Skeletal muscle satellite cell (primary cell): ENCODE data around the gene MALL.
"Not testable (repeated sequence)": the region's sequence is repeated elsewhere in the genome, so short reads cannot be mapped to it uniquely, and the experiment has no call there.

ENCODE experiments used
- H3K27me3 ChIP-seq: 2 replicates; pipeline ENCODE4 v1.7.0; 2013; ENCODE audit warnings: low read length; ENCODE audit not compliant: control insufficient read depth, insufficient read depth
- H3K36me3 ChIP-seq: 2 replicates; pipeline ENCODE4 v1.7.0; 2013; ENCODE audit warnings: mild to moderate bottlenecking, control low read depth, low read length; ENCODE audit not compliant: insufficient read depth
- H3K4me1 ChIP-seq: 2 replicates; pipeline ENCODE4 v1.7.0; 2013; ENCODE audit warnings: low read length; ENCODE audit not compliant: control insufficient read depth, insufficient read depth
- H3K4me2 ChIP-seq: 2 replicates; pipeline ENCODE4 v1.7.0; 2013; ENCODE audit warnings: mild to moderate bottlenecking, low read length
- H3K4me3 ChIP-seq: 2 replicates; pipeline ENCODE4 v1.7.0; 2013; ENCODE audit warnings: low read length
- H3K9ac ChIP-seq: 2 replicates; pipeline ENCODE4 v1.7.0; 2013; ENCODE audit warnings: mild to moderate bottlenecking, low read depth, low read length, moderate library complexity
- H3K9me3 ChIP-seq: replicated peaks from 2 replicates; pipeline ENCODE4 v1.7.0; 2013; ENCODE audit warnings: mild to moderate bottlenecking, control low read depth, low read length

Gene MALL

GRCh38 chr2:110090164-110090563 is 25.5 kb downstream of the MALL start:
- H3K9ac ChIP-seq, H3K27me3 ChIP-seq, H3K4me2 ChIP-seq, H3K4me1 ChIP-seq, H3K9me3 ChIP-seq, H3K4me3 ChIP-seq, H3K36me3 ChIP-seq: not testable (repeated sequence)

DNA sequence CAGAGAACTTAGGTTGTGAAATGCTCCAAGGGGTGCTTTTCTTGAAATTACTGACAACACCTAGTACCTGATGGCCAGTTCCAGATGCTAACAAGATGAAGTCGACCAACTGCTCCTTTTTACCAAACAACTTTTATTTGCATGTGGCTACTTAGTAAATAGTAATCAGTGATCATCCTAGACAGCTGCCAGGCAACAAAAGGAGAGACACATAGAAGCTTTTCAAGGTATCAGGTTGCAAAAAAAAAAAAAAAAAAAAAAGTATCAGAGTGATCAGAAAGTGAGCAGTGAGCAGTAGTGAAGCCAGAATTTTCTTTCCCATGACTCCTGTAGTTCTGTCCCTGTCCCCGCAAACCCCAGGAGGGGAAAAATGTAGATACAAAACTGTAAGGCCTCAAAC is 31.9 kb downstream of the MALL start:
- not testable (repeated sequence) for H3K9me3 ChIP-seq, H3K36me3 ChIP-seq, H3K4me1 ChIP-seq, H3K4me3 ChIP-seq, H3K4me2 ChIP-seq, H3K27me3 ChIP-seq, H3K9ac ChIP-seq

- not testable (repeated sequence) for H3K4me2 ChIP-seq, H3K9ac ChIP-seq, H3K9me3 ChIP-seq, H3K27me3 ChIP-seq, H3K4me1 ChIP-seq, H3K36me3 ChIP-seq, H3K4me3 ChIP-seq
These were observed 32.5 kb downstream of the MALL start for GRCh38 chr2:110083162-110083561.

GRCh38 chr2:110078104-110078503 is 37.5 kb downstream of the MALL start:
- H3K9me3 ChIP-seq, H3K36me3 ChIP-seq, H3K4me3 ChIP-seq, H3K4me1 ChIP-seq, H3K4me2 ChIP-seq, H3K27me3 ChIP-seq, H3K9ac ChIP-seq: not testable (repeated sequence)

GRCh38 chr2:110075896-110076295 is 39.7 kb downstream of the MALL start:
- H3K27me3 ChIP-seq, H3K9me3 ChIP-seq, H3K4me3 ChIP-seq, H3K36me3 ChIP-seq, H3K9ac ChIP-seq, H3K4me1 ChIP-seq, H3K4me2 ChIP-seq: not testable (repeated sequence)

GRCh38 chr2:110069869-110070268 is 45.8 kb downstream of the MALL start:
- not testable (repeated sequence) for H3K9ac ChIP-seq, H3K27me3 ChIP-seq, H3K4me2 ChIP-seq, H3K36me3 ChIP-seq, H3K4me1 ChIP-seq, H3K4me3 ChIP-seq, H3K9me3 ChIP-seq

DNA sequence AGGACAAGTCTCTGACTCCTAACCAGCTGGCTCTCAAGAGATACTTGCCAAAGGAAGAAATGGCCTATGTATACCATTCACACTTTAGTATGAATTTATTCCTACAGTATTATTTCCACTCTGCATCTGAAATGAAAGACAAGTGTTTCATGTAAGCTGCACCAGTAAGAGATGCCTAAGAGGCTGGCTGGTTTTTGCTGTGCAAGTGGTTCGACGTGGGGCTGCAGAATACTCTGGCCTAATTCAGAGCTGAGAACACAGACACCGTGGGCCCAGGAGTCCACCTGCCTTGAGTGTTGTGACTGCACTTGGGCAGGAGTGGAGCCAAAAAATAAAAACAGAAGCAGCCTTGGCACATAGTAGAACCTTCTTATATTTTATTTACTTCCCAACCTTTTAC is 47.5 kb downstream of the MALL start:
- H3K27me3 ChIP-seq, H3K9ac ChIP-seq, H3K4me2 ChIP-seq, H3K36me3 ChIP-seq, H3K9me3 ChIP-seq, H3K4me1 ChIP-seq, H3K4me3 ChIP-seq: not testable (repeated sequence)

DNA sequence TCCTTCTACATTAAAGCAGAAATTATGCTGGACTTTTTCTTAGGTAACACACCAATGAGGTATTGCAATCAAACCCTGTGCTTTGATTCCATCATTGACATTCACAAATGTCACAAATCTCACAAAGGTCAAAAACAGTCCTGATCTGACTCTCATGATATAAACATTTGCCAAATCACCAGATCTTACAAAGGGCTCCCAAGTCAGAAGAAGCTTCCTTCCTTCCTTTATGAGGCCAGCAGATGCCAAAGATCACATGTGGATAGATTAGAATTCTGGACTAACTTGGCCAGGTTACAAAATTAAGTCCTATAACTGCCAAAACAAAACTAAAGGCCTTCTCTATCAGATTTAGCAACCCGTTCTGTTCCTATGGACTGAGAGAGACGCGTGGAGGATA is 53.3 kb downstream of the MALL start:
- H3K27me3 ChIP-seq, H3K36me3 ChIP-seq, H3K4me1 ChIP-seq, H3K4me2 ChIP-seq, H3K9me3 ChIP-seq, H3K9ac ChIP-seq, H3K4me3 ChIP-seq: not testable (repeated sequence)

DNA sequence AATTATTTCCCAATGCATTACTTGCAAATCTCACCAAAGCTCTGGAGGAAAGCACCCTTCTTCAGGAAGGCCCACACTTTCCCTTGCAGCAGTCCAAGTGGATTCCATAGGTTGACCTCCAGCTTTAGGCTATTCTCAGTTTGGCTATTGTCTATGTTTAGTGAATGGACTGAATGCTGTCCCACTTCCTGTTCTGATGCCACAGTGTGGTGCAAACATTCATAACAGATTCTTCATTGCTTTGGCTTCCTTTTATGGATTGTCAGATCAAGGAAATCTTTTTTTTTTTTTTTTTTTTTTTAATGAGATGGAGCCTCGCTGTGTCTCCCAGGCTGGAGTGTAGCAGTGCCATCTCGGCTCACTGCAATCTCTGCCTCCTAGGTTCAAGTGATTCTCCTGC is 55.1 kb downstream of the MALL start:
- H3K4me1 ChIP-seq, H3K9me3 ChIP-seq, H3K27me3 ChIP-seq, H3K36me3 ChIP-seq, H3K9ac ChIP-seq, H3K4me3 ChIP-seq, H3K4me2 ChIP-seq: not testable (repeated sequence)

DNA sequence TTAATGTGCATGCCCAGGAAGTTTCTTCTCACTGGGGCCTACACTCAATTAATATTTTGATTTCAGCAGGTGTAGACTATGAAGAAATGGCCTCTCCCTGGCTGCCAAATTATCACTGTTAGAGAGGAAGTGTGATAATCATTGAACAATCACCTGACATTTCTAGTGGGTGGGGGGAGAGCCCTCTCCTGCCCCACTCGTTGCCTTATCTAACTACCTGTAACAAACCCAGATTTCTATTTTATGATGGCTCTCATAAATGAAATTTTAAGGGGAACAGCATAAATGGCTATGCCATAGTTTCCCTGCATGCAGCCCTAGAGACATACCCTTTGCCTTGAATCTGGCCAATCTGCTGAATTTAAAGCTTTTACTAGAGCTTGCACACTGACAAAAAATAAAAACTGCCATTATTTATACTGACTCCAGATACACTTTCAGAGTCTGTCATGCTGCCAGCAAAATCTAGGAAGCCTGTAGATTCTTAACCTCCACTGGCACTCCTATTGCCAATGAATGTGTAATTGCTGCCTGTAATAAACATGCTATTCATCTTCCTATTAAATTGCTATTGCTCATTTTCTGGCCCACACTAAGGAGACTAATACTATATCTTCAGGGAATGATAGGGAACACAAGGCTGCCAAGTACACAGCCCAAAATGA is 55.8 kb downstream of the MALL start:
- H3K4me2 ChIP-seq, H3K9ac ChIP-seq, H3K4me3 ChIP-seq: not testable (repeated sequence)

DNA sequence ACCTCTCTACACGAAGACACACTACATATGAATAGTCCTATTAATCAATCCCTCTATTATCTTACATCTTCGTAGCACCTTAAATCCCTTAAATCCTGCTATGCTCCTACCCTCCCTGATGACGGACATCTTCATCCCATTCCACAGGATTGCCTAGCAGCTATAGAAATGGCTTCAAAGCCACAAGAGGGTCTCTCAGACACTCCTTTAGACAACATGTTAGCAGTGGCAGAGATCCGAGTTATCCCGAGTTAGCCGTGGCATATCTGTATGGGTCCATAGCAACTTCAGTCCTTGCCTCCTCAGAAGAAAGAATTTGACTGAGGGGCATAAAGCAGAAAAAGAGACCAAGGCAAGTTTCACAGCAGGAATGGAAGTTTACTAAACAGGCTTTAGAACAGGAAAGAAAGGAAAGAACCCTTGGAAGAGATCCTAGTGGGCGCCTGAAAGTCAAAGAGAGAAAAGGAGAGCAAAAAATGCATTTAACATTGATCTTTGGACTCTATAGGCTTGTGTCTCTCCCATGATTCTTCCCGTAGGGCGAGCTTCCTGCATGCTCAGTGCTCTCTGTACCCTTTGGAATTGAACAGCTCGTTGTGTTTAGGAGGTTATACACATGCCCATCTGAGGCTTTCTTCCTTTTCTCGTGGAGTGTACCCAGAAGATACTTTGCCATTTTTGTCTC is 56.5 kb downstream of the MALL start:
- H3K36me3 ChIP-seq, H3K9ac ChIP-seq, H3K4me1 ChIP-seq, H3K4me2 ChIP-seq, H3K9me3 ChIP-seq, H3K27me3 ChIP-seq, H3K4me3 ChIP-seq: not testable (repeated sequence)

More for the DNA sequence above, 55.8 kb downstream of the MALL start:
- not testable (repeated sequence) for H3K36me3 ChIP-seq, H3K27me3 ChIP-seq, H3K4me1 ChIP-seq, H3K9me3 ChIP-seq

- not testable (repeated sequence) for H3K9ac ChIP-seq, H3K36me3 ChIP-seq, H3K4me1 ChIP-seq, H3K9me3 ChIP-seq, H3K4me3 ChIP-seq, H3K4me2 ChIP-seq, H3K27me3 ChIP-seq
These were observed 57.6 kb downstream of the MALL start for GRCh38 chr2:110058034-110058433.
